Testis (tissue), 3 donors: ENCODE data around the gene HSPA14. TPM values are rescaled to one million over a fixed set of nuclear protein-coding genes. Genes with fewer than 3 reads are reported as not detected.

ENCODE experiments used
- DNase-seq: peaks from one replicate; pipeline ENCODE4 v3.0.0-alpha.2; 2019
- H3K27ac ChIP-seq, 2 donors: fragments of 200-600 bp; sonication (generic); one replicate each; pipeline ENCODE4 v1.5.1; 2019
- H3K27me3 ChIP-seq: fragments of 200-600 bp; sonication (generic); one replicate; pipeline ENCODE4 v1.5.1; 2019
- H3K36me3 ChIP-seq: fragments of 200-600 bp; sonication (generic); one replicate; pipeline ENCODE4 v1.5.1; 2017; ENCODE audit warnings: low read depth; ENCODE audit errors: missing control alignments
- H3K4me1 ChIP-seq: fragments of 200-600 bp; sonication (generic); one replicate; pipeline ENCODE4 v1.5.1; 2019
- H3K4me3 ChIP-seq, 2 donors: fragments of 200-600 bp; sonication (generic); one replicate each; pipeline ENCODE4 v1.5.1; 2017 to 2019
- H3K9me3 ChIP-seq: fragments of 200-600 bp; sonication (generic); one replicate; pipeline ENCODE4 v1.5.1; 2017
- POLR2A ChIP-seq: fragments of 450-650 bp; IDR thresholded peaks from one replicate; pipeline ENCODE4 v1.6.1; 2017; ENCODE audit warnings: antibody characterized with exemption, mild to moderate bottlenecking, moderate library complexity
- WGBS, 2 donors: methylation state at CpG; one replicate each; pipeline ENCODE4 v1.1.5; 2018; 5-methylcytosine and 5-hydroxymethylcytosine counted together
- intact Hi-C: fragments of 100-400 bp; cut with DNase I; formaldehyde crosslinking; loops from one replicate; pipeline ENCODE4 v1.15.1; 2023; ENCODE audit warnings: low total_unique reads
- polyA plus RNA-seq: library from polyadenylated mRNA; stranded (reverse); fragments of 350-450 nt; fragmentation: Illumina TruSeq; extraction: RNeasy Lipid Tissue Mini Kit (QIAGEN cat#74804); gene quantifications from one replicate; pipeline ENCODE4 v1.2.3, GENCODE V29; 2014; ENCODE audit warnings: low read depth, low replicate concordance; ENCODE audit not compliant: insufficient read depth
- total RNA-seq, 2 donors: library from RNA; depleted of rRNA; stranded (reverse); fragments of >200 nt; gene quantifications; one replicate each; pipeline ENCODE4 v1.2.3, GENCODE V29; 2016
- TF ChIP-seq, protein P1 (sequence below), 3 experiments: fragments of 450-650 bp in 2 of 3; fragments of 200-600 bp in 1 of 3; sonication (generic) in 1 of 3; IDR thresholded peaks; one replicate each; pipeline ENCODE4 v1.5.1; 2016 to 2019; ENCODE audit warnings: antibody characterized with exemption in 3 of 3, mild to moderate bottlenecking in 2 of 3, moderate library complexity in 1 of 3

HSPA14 gene
- total and polyA plus RNA-seq, 3 donors from 2014 or later, result 20.5 to 41.5 (median 24.6) TPM

DNA sequence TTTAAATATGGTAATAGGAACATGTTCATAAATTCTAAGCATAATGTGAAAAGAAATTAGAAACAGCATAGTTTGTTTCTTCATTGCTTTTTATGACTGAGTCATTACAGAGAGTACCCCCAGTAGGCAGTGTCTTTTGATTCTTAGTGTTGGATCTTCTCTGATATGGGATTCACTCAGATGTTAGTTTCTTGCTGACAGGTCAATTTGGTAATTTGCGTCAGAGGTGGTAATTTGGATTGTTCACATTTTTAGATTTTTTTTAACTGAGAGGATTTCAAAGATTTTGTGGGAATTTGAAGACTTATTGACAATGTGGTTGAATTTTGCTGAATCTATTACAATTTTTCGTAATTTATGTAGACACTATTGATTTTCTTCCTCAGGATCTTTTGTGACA lies 2.1 kb downstream of the HSPA14 start:
- Histone ChIP-seq H3K4me3 (no peak overlapping the region), H3K27ac (no peak overlapping the region), H3K36me3 (no peaks in the 10 kb centered on the region), H3K27me3 (no peaks in the 10 kb centered on the region), H3K4me1 (peaks cover 10% of the 10 kb centered on the region), H3K9me3 (no peaks in the 10 kb centered on the region)
- DNase-seq, result no peak
- WGBS, 2 donors, result 88 to 90% methylated on average over 2 of the region's 2 CpGs
- TF ChIP-seq POLR2A, result no peak
- TF ChIP-seq, protein P1, sequence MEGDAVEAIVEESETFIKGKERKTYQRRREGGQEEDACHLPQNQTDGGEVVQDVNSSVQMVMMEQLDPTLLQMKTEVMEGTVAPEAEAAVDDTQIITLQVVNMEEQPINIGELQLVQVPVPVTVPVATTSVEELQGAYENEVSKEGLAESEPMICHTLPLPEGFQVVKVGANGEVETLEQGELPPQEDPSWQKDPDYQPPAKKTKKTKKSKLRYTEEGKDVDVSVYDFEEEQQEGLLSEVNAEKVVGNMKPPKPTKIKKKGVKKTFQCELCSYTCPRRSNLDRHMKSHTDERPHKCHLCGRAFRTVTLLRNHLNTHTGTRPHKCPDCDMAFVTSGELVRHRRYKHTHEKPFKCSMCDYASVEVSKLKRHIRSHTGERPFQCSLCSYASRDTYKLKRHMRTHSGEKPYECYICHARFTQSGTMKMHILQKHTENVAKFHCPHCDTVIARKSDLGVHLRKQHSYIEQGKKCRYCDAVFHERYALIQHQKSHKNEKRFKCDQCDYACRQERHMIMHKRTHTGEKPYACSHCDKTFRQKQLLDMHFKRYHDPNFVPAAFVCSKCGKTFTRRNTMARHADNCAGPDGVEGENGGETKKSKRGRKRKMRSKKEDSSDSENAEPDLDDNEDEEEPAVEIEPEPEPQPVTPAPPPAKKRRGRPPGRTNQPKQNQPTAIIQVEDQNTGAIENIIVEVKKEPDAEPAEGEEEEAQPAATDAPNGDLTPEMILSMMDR (IDR thresholded peaks at IDR 0.05), result no peak
- intact Hi-C loops, result no loop called here

DNA sequence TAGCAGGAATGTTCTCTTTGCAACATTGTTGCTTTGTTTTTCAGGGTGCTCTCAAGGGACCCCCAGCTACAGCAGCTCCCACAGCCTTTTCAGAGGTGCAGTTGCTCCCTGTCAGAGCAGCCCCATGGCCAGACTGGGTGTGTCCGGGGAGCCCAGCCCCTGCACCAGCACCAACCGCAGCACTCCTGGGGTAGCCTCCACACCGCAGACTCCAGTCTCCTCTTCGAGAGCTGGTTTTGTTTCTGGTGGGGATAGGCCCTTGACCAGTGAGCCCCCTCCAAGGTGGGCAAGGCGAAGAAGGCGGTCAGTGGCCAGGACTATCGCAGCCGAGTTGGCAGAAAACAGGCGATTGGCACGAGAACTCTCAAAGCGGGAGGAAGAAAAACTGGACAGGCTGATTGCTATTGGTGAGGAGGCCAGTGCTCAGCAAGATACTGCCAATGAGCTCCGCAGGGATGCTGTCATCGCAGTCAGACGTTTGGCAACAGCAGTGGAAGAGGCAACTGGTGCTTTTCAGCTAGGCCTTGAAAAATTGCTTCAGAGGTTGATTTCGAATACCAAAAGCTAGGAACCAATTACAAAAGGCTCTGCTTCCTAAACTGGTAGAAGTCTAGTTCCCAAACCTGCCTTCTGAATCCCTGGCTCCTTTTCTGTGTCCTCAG lies 5.4 kb downstream of the HSPA14 start:
- 93 to 96% methylated on average over 14 to 15 of the region's 15 CpGs for whole genome bisulfite sequencing, 2 donors
- no peak overlapping the region for H3K27ac ChIP-seq
- intact Hi-C loops, result no loop called here
- H3K4me1 ChIP-seq, result no peaks in the 10 kb centered on the region
- no peaks in the 10 kb centered on the region for H3K27me3 ChIP-seq
- no peak for TF ChIP-seq POLR2A
- TF ChIP-seq, protein P1 (IDR thresholded peaks at IDR 0.05), result no peak
- no peak overlapping the region for H3K4me3 ChIP-seq
- no peak for DNase-seq
- H3K9me3 ChIP-seq, result no peaks in the 10 kb centered on the region
- no peaks in the 10 kb centered on the region for H3K36me3 ChIP-seq

DNA sequence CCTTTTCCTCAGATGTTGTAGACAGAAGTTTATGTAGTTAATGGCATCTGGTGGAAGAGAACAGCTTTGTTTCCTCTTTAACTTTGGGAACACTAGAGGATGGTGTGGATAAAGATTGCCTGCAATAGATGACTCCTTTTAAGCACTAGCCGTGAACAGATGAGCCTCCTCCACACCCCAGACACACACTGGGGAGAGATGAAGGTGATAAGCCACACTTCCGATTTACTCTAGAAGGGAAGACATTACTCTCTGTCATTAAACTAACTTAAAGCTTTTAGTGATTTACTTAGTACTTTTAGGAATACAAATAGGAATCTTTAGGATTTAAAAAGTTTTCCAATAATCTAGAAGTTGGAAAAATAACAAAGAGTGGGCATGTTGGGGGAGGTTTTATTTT lies 6.8 kb downstream of the HSPA14 start:
- no peak for DNase-seq
- Histone ChIP-seq H3K4me3 (no peak overlapping the region), H3K4me1 (no peaks in the 10 kb centered on the region), H3K27ac (no peak overlapping the region), H3K9me3 (no peaks in the 10 kb centered on the region), H3K36me3 (no peaks in the 10 kb centered on the region), H3K27me3 (no peaks in the 10 kb centered on the region)
- peak; percentile 2 for TF ChIP-seq POLR2A
- TF ChIP-seq, protein P1 (IDR thresholded peaks at IDR 0.05), result no peak
- intact Hi-C loops, result no loop called here
- WGBS, 2 donors, result 56 to 80% methylated on average over 2 of the region's 2 CpGs

DNA sequence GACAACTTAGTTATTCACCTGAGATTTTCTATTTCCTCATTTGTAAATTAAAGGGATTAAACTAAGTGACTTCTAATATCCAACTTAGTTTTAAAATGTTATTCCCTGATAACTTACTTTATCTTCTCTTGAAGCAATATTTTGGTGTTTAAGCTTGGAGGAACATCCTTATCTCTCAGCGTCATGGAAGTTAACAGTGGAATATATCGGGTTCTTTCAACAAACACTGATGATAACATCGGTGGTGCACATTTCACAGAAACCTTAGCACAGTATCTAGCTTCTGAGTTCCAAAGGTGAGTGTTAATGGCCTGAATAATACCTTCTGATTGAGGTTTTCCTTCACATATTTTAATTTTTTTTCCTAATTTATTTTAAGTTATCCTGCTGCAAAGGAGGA lies 14.1 kb downstream of the HSPA14 start:
- Histone ChIP-seq H3K4me1 (no peaks in the 10 kb centered on the region), H3K36me3 (no peaks in the 10 kb centered on the region), H3K27me3 (no peaks in the 10 kb centered on the region), H3K9me3 (no peaks in the 10 kb centered on the region), H3K4me3 (no peak overlapping the region), H3K27ac (no peak overlapping the region)
- WGBS, 2 donors, result 84 to 92% methylated on average over 3 of the region's 3 CpGs
- TF ChIP-seq POLR2A, result no peak
- TF ChIP-seq, protein P1 (IDR thresholded peaks at IDR 0.05), result no peak
- intact Hi-C loops, result no loop called here
- DNase-seq, result no peak

DNA sequence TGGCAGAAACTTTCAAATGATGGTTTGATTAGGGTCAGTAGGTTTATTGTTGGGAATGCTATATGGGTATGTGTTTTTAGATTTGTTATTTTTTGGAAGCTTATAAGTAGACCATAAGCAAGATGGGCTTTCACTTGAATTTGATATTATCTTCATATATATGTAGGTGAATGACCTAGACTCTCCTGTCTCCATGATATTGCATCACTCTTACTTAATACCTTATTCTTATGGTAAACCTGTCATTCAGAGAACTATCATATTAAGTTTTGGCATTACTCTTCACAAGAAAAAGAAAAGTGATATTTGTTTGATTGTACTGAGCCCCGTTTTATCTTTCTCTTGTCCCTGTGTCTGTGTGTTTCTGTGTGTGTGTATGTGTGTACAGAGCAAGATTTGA lies 17.3 kb downstream of the HSPA14 start:
- Histone ChIP-seq H3K4me1 (no peaks in the 10 kb centered on the region), H3K27me3 (no peaks in the 10 kb centered on the region), H3K36me3 (no peaks in the 10 kb centered on the region), H3K4me3 (no peak overlapping the region), H3K9me3 (no peaks in the 10 kb centered on the region), H3K27ac (no peak overlapping the region)
- no peak for DNase-seq
- WGBS, 2 donors, result 85 to 95% methylated on average over 1 of the region's 1 CpG
- intact Hi-C loops, result no loop called here
- TF ChIP-seq, protein P1 (IDR thresholded peaks at IDR 0.05), result no peak
- no peak for TF ChIP-seq POLR2A
